ENCODE data around the gene PRRG2. TPM values are rescaled to one million over a fixed set of nuclear protein-coding genes. Genes with fewer than 3 reads are reported as not detected.

PRRG2 gene
- total RNA-seq, 1 donor from 2014 or later = 10.1 TPM

- DNase-seq (no peak), ATAC-seq (no peak)
- intact Hi-C loops (cut with DNase I) = no loop called here
- Histone ChIP-seq H3K4me1 (peaks cover 6% of the 10 kb centered on the region), H3K27me3 (no peaks in the 10 kb centered on the region), H3K4me3 (no peak overlapping the region), H3K27ac (no peak overlapping the region), H3K36me3 (peaks cover 81% of the 10 kb centered on the region), H3K9me3 (no peaks in the 10 kb centered on the region)
- no peak for TF ChIP-seq CTCF (IDR thresholded peaks at IDR 0.05)
Observed at GRCh38 chr19:49597703-49597974, 16.5 kb downstream of the PRRG2 start.

GRCh38 chr19:49599378-49600295 lies 18.5 kb downstream of the PRRG2 start:
- no peaks in the 10 kb centered on the region for H3K27me3 ChIP-seq
- no peak for DNase-seq
- H3K27ac ChIP-seq = no peak overlapping the region
- no peaks in the 10 kb centered on the region for H3K9me3 ChIP-seq
- H3K4me3 ChIP-seq = no peak overlapping the region
- intact Hi-C loops (cut with DNase I) = no loop called here
- no peak for ATAC-seq
- no peak for TF ChIP-seq CTCF (IDR thresholded peaks at IDR 0.05)
- H3K36me3 ChIP-seq = peaks cover 93% of the 10 kb centered on the region
- no peaks in the 10 kb centered on the region for H3K4me1 ChIP-seq

GRCh38 chr19:49601482-49602038 lies 20.4 kb downstream of the PRRG2 start:
- no peak for TF ChIP-seq CTCF (IDR thresholded peaks at IDR 0.05)
- no peaks in the 10 kb centered on the region for H3K9me3 ChIP-seq
- H3K27me3 ChIP-seq = no peaks in the 10 kb centered on the region
- H3K4me3 ChIP-seq = no peak overlapping the region
- no peaks in the 10 kb centered on the region for H3K4me1 ChIP-seq
- no peak overlapping the region for H3K27ac ChIP-seq
- intact Hi-C loops (cut with DNase I) = no loop called here
- ATAC-seq (no peak), DNase-seq (no peak)
- H3K36me3 ChIP-seq = peaks cover 90% of the 10 kb centered on the region

- Histone ChIP-seq H3K4me3 (no peak overlapping the region), H3K4me1 (no peaks in the 10 kb centered on the region), H3K27me3 (no peaks in the 10 kb centered on the region), H3K9me3 (no peaks in the 10 kb centered on the region), H3K36me3 (peaks cover 86% of the 10 kb centered on the region), H3K27ac (no peak overlapping the region)
- no peak for DNase-seq
- no peak for ATAC-seq
- intact Hi-C loops (cut with DNase I) = no loop called here
- no peak for TF ChIP-seq CTCF (IDR thresholded peaks at IDR 0.05)
Observed at GRCh38 chr19:49602806-49603205, 21.7 kb downstream of the PRRG2 start.

- Histone ChIP-seq H3K4me1 (no peaks in the 10 kb centered on the region), H3K4me3 (no peak overlapping the region), H3K27ac (no peak overlapping the region), H3K36me3 (peaks cover 79% of the 10 kb centered on the region), H3K9me3 (no peaks in the 10 kb centered on the region), H3K27me3 (no peaks in the 10 kb centered on the region)
- intact Hi-C loops (cut with DNase I) = no loop called here
- TF ChIP-seq CTCF (IDR thresholded peaks at IDR 0.05) = no peak
- DNase-seq (no peak), ATAC-seq (no peak)
Observed at GRCh38 chr19:49605605-49606004, 24.5 kb downstream of the PRRG2 start.
